Vagina (tissue), 2 donors: ENCODE measurements around the gene JCAD. TPM values are rescaled to one million over a fixed set of nuclear protein-coding genes. Genes with fewer than 3 reads are reported as not detected.

ENCODE experiments used
- DNase-seq, 2 donors: peaks; one replicate each; pipeline ENCODE4 v3.0.0-alpha.2; 2017; ENCODE audit errors: extremely low spot score in 2 of 2
- H3K27ac ChIP-seq: fragments of 200-600 bp; sonication (generic); one replicate; pipeline ENCODE4 v1.5.1; 2019
- H3K27me3 ChIP-seq: fragments of 200-600 bp; sonication (generic); one replicate; pipeline ENCODE4 v1.5.1; 2019
- H3K36me3 ChIP-seq, 2 donors: fragments of 200-600 bp; sonication (generic); one replicate each; pipeline ENCODE4 v1.5.1; 2017 to 2019
- H3K4me1 ChIP-seq: fragments of 200-600 bp; sonication (generic); one replicate; pipeline ENCODE4 v1.5.1; 2019
- H3K4me3 ChIP-seq, 2 donors: fragments of 200-600 bp; sonication (generic); 1 replicate in 1 of 2; 2 replicates in 1 of 2; pipeline ENCODE4 v1.5.1; 2016 to 2019
- H3K9me3 ChIP-seq: fragments of 200-600 bp; sonication (generic); one replicate; pipeline ENCODE4 v1.5.1; 2019
- CTCF ChIP-seq, 3 experiments: fragments of 450-650 bp in 2 of 3; fragments of 200-600 bp in 1 of 3; sonication (generic) in 1 of 3; IDR thresholded peaks; one replicate each; pipeline ENCODE4 v1.5.1; 2017 to 2019; ENCODE audit warnings: antibody characterized with exemption in 3 of 3, mild to moderate bottlenecking in 2 of 3, moderate library complexity in 2 of 3
- POLR2A ChIP-seq, 2 donors: fragments of 450-650 bp; IDR thresholded peaks; one replicate each; pipeline ENCODE4 v1.6.1; 2017; ENCODE audit warnings: antibody characterized with exemption in 2 of 2, mild to moderate bottlenecking in 2 of 2, moderate library complexity in 2 of 2
- POLR2AphosphoS5 ChIP-seq, 2 donors: sonication (generic); formaldehyde crosslinking; IDR thresholded peaks; one replicate each; pipeline ENCODE4 v1.9.0; 2017; ENCODE audit warnings: antibody characterized with exemption in 2 of 2, mild to moderate bottlenecking in 2 of 2, low read depth in 1 of 2; ENCODE audit not compliant: insufficient read depth in 1 of 2
- intact Hi-C: fragments of 100-400 bp; cut with DNase I; formaldehyde crosslinking; loops from one replicate; pipeline ENCODE4 v1.15.1; 2023
- total RNA-seq: library from RNA; depleted of rRNA; stranded (reverse); fragments of >200 nt; gene quantifications from one replicate; pipeline ENCODE4 v1.2.3, GENCODE V29; 2016

The JCAD gene
- total RNA-seq, 1 donor from 2014 or later, result 40.3 TPM

GRCh38 chr10:30052062-30052461 is 7.3 kb downstream of the JCAD start:
- no peaks in the 10 kb centered on the region for H3K27me3 ChIP-seq
- intact Hi-C loops, result no loop called here

GRCh38 chr10:30051220-30051619 is 8.2 kb downstream of the JCAD start:
- Histone ChIP-seq H3K4me3 (no peak overlapping the region), H3K9me3 (no peaks in the 10 kb centered on the region), H3K4me1 (no peaks in the 10 kb centered on the region), H3K36me3 (peaks cover 0 to 10% of the 10 kb centered on the region in 2 donors), H3K27me3 (no peaks in the 10 kb centered on the region), H3K27ac (no peak overlapping the region)
- TF ChIP-seq CTCF (IDR thresholded peaks at IDR 0.05) (no peak), POLR2A (IDR thresholded peaks at IDR 0.05) (no peak), POLR2AphosphoS5 (IDR thresholded peaks at IDR 0.05; ENCODE audit: insufficient read depth in 1 of 2, low read depth in 1 of 2) (no peak)
- DNase-seq, result no peak
- intact Hi-C loops, result no loop called here

More at GRCh38 chr10:30052062-30052461, 7.3 kb downstream of the JCAD start:
- no peak overlapping the region for H3K27ac ChIP-seq
- no peak for DNase-seq
- no peaks in the 10 kb centered on the region for H3K4me1 ChIP-seq
- H3K36me3 ChIP-seq, result peaks cover 0 to 5% of the 10 kb centered on the region in 2 donors
- no peaks in the 10 kb centered on the region for H3K9me3 ChIP-seq
- TF ChIP-seq CTCF (IDR thresholded peaks at IDR 0.05), result no peak
- TF ChIP-seq POLR2A (IDR thresholded peaks at IDR 0.05), result no peak
- TF ChIP-seq POLR2AphosphoS5 (IDR thresholded peaks at IDR 0.05; ENCODE audit: insufficient read depth in 1 of 2, low read depth in 1 of 2), result no peak
- no peak overlapping the region for H3K4me3 ChIP-seq

GRCh38 chr10:30050411-30050810 is 9.0 kb downstream of the JCAD start:
- Histone ChIP-seq H3K27ac (no peak overlapping the region), H3K4me3 (no peak overlapping the region), H3K9me3 (no peaks in the 10 kb centered on the region), H3K36me3 (peaks cover 0 to 10% of the 10 kb centered on the region in 2 donors), H3K27me3 (no peaks in the 10 kb centered on the region), H3K4me1 (no peaks in the 10 kb centered on the region)
- intact Hi-C loops, result no loop called here
- TF ChIP-seq POLR2AphosphoS5 (IDR thresholded peaks at IDR 0.05; ENCODE audit: insufficient read depth in 1 of 2, low read depth in 1 of 2) (no peak), POLR2A (IDR thresholded peaks at IDR 0.05) (no peak), CTCF (IDR thresholded peaks at IDR 0.05) (no peak)
- DNase-seq, result no peak

GRCh38 chr10:30048768-30049517 is 10.4 kb downstream of the JCAD start:
- Histone ChIP-seq H3K4me1 (no peaks in the 10 kb centered on the region), H3K27ac (no peak overlapping the region), H3K9me3 (no peaks in the 10 kb centered on the region), H3K4me3 (no peak overlapping the region), H3K27me3 (no peaks in the 10 kb centered on the region), H3K36me3 (peaks cover 0 to 10% of the 10 kb centered on the region in 2 donors)
- DNase-seq, result no peak
- no peak for TF ChIP-seq CTCF (IDR thresholded peaks at IDR 0.05)
- no peak for TF ChIP-seq POLR2A (IDR thresholded peaks at IDR 0.05)
- TF ChIP-seq POLR2AphosphoS5 (IDR thresholded peaks at IDR 0.05; ENCODE audit: insufficient read depth in 1 of 2, low read depth in 1 of 2), result peak in 1 of 2 donors; percentile 59
- intact Hi-C loops, result no loop called here

- H3K36me3 ChIP-seq, result peaks cover 0 to 10% of the 10 kb centered on the region in 2 donors
- no peak overlapping the region for H3K27ac ChIP-seq
- no peak overlapping the region for H3K4me3 ChIP-seq
- H3K9me3 ChIP-seq, result no peaks in the 10 kb centered on the region
- intact Hi-C loops, result no loop called here
- TF ChIP-seq POLR2AphosphoS5 (IDR thresholded peaks at IDR 0.05; ENCODE audit: insufficient read depth in 1 of 2, low read depth in 1 of 2) (no peak), CTCF (IDR thresholded peaks at IDR 0.05) (no peak), POLR2A (IDR thresholded peaks at IDR 0.05) (no peak)
- no peak for DNase-seq
- no peaks in the 10 kb centered on the region for H3K4me1 ChIP-seq
- H3K27me3 ChIP-seq, result no peaks in the 10 kb centered on the region
Observed at GRCh38 chr10:30047924-30048531, 11.4 kb downstream of the JCAD start.
